HUES6 (cell line): ENCODE data around the gene VAV2.
A peak's percentile ranks its signal among the peaks of the same experiment; 100 is the strongest.

Experiments
- H3K27ac ChIP-seq: 2 replicates; pipeline ENCODE4 v1.7.0; 2013; ENCODE audit warnings: low read depth, mild to moderate bottlenecking, low read length, inconsistent platforms
- H3K27me3 ChIP-seq: 2 replicates; pipeline ENCODE4 v1.6.1; 2013; ENCODE audit warnings: low read length; ENCODE audit not compliant: control insufficient read depth, insufficient read depth
- H3K36me3 ChIP-seq: 2 replicates; pipeline ENCODE4 v1.6.1; 2013; ENCODE audit warnings: low read length; ENCODE audit not compliant: control insufficient read depth, insufficient read depth
- H3K4me1 ChIP-seq: 2 replicates; pipeline ENCODE4 v1.6.1; 2013; ENCODE audit warnings: low read length; ENCODE audit not compliant: control insufficient read depth, insufficient read depth
- H3K4me3 ChIP-seq: 2 replicates; pipeline ENCODE4 v1.5.1; 2013; ENCODE audit warnings: low read depth, low read length
- H3K9ac ChIP-seq: one replicate; pipeline ENCODE4 v1.6.1; 2013; ENCODE audit warnings: mild to moderate bottlenecking, low read length
- H3K9me3 ChIP-seq: 2 replicates; pipeline ENCODE4 v1.6.1; 2013; ENCODE audit warnings: low read depth, low read length; ENCODE audit not compliant: control insufficient read depth, insufficient read depth

The VAV2 gene

DNA sequence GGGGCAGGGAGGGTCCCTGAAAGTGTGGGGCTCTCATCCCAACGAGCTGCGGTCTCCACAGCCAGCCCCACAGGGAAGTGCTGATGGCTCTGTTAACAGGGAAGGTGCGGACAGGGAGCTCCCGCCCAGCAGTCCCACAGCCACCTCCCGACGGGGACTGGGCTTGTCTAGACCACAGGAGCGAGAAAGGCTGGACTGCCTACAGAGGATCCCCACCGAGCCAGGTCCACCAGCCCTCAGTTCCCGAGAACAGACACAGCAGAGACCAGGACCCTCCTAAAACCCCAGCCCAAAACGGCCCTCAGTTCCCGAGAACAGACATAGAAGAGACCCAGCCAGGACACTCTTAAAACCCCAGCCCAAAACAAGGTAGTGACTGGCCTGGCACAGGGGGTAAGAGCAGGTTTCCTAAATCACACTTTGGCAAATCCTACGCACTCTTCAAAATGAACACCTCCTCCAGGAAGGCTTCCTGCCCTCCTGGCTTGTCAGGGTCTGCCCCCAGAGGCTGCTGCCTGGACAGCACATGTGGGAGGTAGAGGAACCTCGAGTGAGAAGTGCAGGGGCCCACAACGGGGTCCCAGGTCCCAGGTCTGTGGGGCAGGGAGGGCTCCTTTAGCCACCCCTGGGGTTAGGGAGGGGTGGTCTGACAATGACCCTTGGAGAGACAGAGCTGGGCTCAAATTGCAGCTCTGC is 167.9 kb downstream of the VAV2 start:
- H3K9ac ChIP-seq, result no peak overlapping the region

DNA sequence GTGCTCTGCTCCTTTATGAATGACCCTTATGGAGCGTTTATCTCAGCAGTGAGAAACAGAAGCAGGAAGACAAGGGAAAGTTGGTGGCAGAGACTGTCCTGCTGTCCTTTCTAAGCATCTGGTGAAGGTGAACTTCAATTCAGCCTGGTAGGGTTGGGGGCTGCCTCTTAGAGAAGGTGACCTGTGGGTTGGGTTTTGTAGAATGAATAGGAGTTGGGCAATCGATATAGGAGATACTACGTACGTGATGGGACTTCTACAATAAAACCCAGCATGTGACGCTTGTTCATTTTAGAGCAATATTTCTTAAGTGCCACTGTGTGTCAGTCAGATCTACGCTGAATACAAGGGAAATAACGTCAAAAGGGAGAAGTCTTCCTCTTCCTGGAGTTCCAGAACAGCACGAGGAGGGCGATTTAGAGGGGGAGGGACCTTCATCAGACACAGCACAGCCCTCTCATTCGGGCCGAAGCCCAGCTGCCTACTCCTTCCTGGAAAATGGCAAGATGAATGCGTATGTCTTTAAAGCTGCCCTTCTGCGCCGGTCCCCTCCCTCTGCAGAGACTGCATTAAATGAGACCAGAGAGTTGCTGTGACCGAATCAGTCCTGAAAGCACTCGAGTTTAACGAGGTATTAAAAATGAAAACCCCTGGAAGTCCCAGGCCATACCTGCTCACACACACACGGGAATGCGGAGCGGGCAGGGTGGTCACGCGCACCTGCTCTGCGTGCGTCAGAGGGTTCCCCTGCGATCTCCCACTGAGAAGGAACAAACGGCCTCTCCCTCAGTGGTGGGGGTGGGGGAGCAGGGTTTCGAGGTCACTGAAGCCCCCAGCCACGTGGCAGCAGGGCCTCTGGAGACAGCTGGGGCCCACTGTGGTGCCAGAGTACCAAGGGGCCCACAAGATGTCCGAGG is 168.7 kb downstream of the VAV2 start:
- Histone ChIP-seq H3K36me3 (peaks cover 11% of the 10 kb centered on the region), H3K27me3 (no peaks in the 10 kb centered on the region), H3K4me1 (peaks cover 32% of the 10 kb centered on the region), H3K9ac (no peak overlapping the region), H3K4me3 (no peak overlapping the region), H3K27ac (peak overlapping the region; percentile 56; the same call in 1 of the 2 replicates), H3K9me3 (no peaks in the 10 kb centered on the region)

More for the DNA sequence above, 167.9 kb downstream of the VAV2 start:
- Histone ChIP-seq H3K27ac (peak overlapping the region; percentile 56), H3K27me3 (no peaks in the 10 kb centered on the region), H3K4me3 (no peak overlapping the region), H3K9me3 (no peaks in the 10 kb centered on the region), H3K36me3 (peaks cover 14% of the 10 kb centered on the region), H3K4me1 (peaks cover 32% of the 10 kb centered on the region)

DNA sequence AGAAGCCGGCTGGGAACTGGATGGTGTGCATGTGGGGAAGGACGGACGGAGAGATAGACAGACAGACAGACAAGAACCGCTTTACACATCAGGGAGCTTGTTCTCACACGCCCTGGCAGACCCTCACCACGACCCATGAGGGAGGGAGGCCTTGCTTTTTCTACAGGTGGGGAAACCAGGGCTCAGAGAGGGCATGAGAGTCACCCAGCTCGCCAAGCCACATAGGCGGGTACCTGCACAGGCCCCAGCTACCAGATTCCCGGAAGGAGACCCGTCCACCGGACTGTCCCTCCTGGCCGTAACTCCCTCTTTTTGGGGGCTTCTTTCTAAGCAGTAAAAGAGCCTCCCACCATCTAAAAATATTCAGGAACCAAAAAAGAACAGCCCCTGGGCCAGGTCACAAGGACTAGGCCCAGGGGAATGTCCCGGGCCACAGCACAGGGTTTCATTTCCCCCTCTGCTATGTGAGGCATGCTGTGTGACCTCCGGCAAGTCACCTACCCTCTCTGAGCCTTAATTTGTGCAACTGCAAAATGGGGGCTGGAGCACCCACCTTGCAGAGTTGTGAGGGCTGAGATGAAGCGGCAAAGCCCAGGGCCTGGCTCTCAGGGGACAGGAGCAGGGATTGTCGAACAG is 169.6 kb downstream of the VAV2 start:
- H3K4me3 ChIP-seq, result no peak overlapping the region

GRCh38 chr9:133821601-133822429 is 170.3 kb downstream of the VAV2 start:
- peaks cover 31% of the 10 kb centered on the region for H3K4me1 ChIP-seq
- no peak overlapping the region for H3K9ac ChIP-seq
- no peaks in the 10 kb centered on the region for H3K27me3 ChIP-seq
- no peaks in the 10 kb centered on the region for H3K9me3 ChIP-seq
- no peak overlapping the region for H3K27ac ChIP-seq
- peaks cover 10% of the 10 kb centered on the region for H3K36me3 ChIP-seq
- H3K4me3 ChIP-seq, result no peak overlapping the region

More for the DNA sequence above, 169.6 kb downstream of the VAV2 start:
- Histone ChIP-seq H3K27ac (no peak overlapping the region), H3K27me3 (no peaks in the 10 kb centered on the region), H3K4me1 (peaks cover 32% of the 10 kb centered on the region), H3K36me3 (peaks cover 10% of the 10 kb centered on the region), H3K9me3 (no peaks in the 10 kb centered on the region), H3K9ac (no peak overlapping the region)

DNA sequence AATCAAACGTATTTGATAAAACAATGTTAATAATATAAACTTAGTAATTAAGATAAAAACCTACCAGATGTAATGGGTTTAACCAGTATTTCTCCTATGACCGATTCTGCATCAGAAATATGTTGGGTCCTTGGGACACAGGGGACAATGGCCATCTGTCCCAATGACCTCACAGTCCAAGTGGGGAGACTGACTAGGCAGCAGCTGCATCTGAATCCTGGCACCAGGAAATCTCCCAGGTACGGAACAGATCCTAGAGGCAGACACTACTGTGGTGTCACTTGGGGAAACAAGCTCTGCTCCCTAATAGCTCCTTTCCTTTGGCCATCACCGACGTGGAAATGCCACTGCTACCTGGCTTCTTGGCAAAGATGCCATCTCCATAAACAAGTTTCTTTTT is 172.2 kb downstream of the VAV2 start:
- H3K4me1 ChIP-seq, result peaks cover 13% of the 10 kb centered on the region
- no peaks in the 10 kb centered on the region for H3K9me3 ChIP-seq
- H3K36me3 ChIP-seq, result peaks cover 12% of the 10 kb centered on the region
- no peak overlapping the region for H3K9ac ChIP-seq
- H3K27ac ChIP-seq, result no peak overlapping the region
- H3K27me3 ChIP-seq, result no peaks in the 10 kb centered on the region
- no peak overlapping the region for H3K4me3 ChIP-seq

- no peak overlapping the region for H3K27ac ChIP-seq
- no peak overlapping the region for H3K4me3 ChIP-seq
- no peaks in the 10 kb centered on the region for H3K27me3 ChIP-seq
- no peak overlapping the region for H3K9ac ChIP-seq
- H3K9me3 ChIP-seq, result no peaks in the 10 kb centered on the region
- no peaks in the 10 kb centered on the region for H3K4me1 ChIP-seq
- H3K36me3 ChIP-seq, result peaks cover 12% of the 10 kb centered on the region
Observed at GRCh38 chr9:133818444-133818843, 173.7 kb downstream of the VAV2 start.

DNA sequence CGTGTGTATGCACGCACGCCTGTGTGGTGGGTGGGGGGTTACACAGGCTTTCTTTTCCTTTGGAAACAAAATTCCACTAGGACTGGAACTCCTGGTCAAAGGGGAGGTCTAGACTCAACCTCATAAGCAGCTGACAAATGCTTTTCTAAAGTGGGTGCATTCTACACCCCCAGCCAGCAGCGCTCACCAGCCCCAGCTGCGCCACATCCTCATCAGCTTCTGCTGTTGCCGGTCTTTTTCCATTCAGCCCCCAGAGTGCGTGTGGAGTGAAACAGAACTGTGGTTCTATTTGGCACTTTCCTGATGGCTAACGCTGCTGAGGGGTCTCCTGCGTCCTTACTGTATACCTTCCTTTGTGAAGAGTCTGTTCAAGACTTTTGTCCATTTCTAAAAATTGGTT is 176.3 kb downstream of the VAV2 start:
- Histone ChIP-seq H3K27ac (no peak overlapping the region), H3K4me3 (no peak overlapping the region), H3K27me3 (no peaks in the 10 kb centered on the region)

DNA sequence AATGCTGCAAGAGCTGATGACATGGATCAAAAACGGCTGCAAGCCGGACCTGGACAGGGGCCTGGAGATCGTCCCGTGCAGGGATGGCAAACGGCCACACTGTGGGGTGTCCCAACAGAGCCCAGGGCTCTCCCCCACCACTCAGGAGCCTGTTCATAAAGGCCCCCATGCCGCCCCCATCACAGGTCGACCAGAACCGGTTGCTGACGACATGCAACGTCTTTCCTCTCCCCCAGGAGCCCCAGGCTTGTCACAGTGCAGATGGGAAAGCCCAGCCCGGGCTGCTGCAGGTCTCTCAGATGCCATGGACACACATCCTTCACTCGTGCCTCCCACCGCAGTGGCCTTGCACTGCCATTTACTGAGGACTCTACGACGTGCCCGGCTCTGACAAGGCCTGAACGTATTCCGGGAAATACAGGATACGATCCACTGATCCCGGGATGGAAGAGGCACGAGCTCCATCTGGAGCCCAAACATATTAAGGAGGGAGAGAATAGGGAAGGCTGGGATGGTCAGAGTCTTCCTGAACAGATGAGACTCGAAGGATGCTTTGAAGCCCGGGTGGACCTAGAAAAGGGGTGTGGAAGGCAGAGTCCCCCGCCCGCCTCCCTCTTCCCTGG is 177.4 kb downstream of the VAV2 start:
- H3K9me3 ChIP-seq, result no peaks in the 10 kb centered on the region
- H3K27ac ChIP-seq, result peak overlapping the region; percentile 30; the same call in 1 of the 2 replicates
- H3K9ac ChIP-seq, result no peak overlapping the region
- no peaks in the 10 kb centered on the region for H3K27me3 ChIP-seq
- H3K4me1 ChIP-seq, result no peaks in the 10 kb centered on the region
- H3K36me3 ChIP-seq, result peaks cover 14% of the 10 kb centered on the region
- H3K4me3 ChIP-seq, result no peak overlapping the region

More for the DNA sequence above, 176.3 kb downstream of the VAV2 start:
- H3K9me3 ChIP-seq, result no peaks in the 10 kb centered on the region
- H3K36me3 ChIP-seq, result peaks cover 5% of the 10 kb centered on the region
- no peak overlapping the region for H3K9ac ChIP-seq
- no peaks in the 10 kb centered on the region for H3K4me1 ChIP-seq

- Histone ChIP-seq H3K4me3 (no peak overlapping the region), H3K9me3 (no peaks in the 10 kb centered on the region), H3K27me3 (no peaks in the 10 kb centered on the region), H3K4me1 (no peaks in the 10 kb centered on the region), H3K9ac (no peak overlapping the region), H3K27ac (peak overlapping the region; percentile 30; the same call in 1 of the 2 replicates), H3K36me3 (peaks cover 21% of the 10 kb centered on the region)
Observed at GRCh38 chr9:133813749-133814585, 178.2 kb downstream of the VAV2 start.
